Activated CD4-positive, alpha-beta T cell treated with anti-CD3 and anti-CD28 coated beads, Interleukin-10, Interleukin-2, amounts not matched to agents 100 ng/mL and 50 ng/mL, durations not matched to agents 16 hours and 8 hours (primary cell): ENCODE data around the gene TXNDC17.
"Not testable (repeated sequence)": the region's sequence is repeated elsewhere in the genome, so short reads cannot be mapped to it uniquely, and the experiment has no call there.

Source experiments
- DNase-seq: peaks from one replicate; pipeline ENCODE4 v3.0.0-alpha.2; 2020

The TXNDC17 gene

GRCh38 chr17:6684881-6685767 lies 44.3 kb downstream of the TXNDC17 start:
- no peak for DNase-seq

GRCh38 chr17:6686026-6686425 lies 45.2 kb downstream of the TXNDC17 start:
- DNase-seq: no peak

- DNase-seq: no peak
These were observed 48.1 kb downstream of the TXNDC17 start for GRCh38 chr17:6688944-6689343.

- no peak for DNase-seq
These were observed 49.8 kb downstream of the TXNDC17 start for GRCh38 chr17:6690641-6691040.

- DNase-seq: no peak
These were observed 50.7 kb downstream of the TXNDC17 start for GRCh38 chr17:6691546-6691945.

DNA sequence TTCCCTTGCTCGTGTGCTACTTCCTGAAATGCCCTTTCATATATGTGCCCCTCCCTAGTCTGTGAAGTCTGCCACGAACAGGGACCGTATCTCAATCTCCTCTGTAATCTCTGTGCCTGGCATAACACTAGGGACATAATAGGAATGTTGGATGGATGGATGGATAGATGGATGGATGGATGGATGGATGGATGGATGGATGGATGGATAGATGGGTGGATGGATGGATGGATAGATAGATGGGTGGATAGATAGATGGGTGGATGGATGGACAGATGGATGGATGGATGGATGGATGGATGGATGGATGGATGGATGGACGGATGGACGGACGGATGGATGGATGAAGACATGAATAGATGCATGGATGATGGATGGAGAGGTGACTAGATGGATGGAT lies 51.1 kb downstream of the TXNDC17 start:
- not testable (repeated sequence) for DNase-seq
